HPDE6-E6E7 (cell line): ENCODE measurements around the gene DSP.

Experiments used
- DNase-seq: peaks from one replicate; pipeline ENCODE4 v3.0.0; 2011; ENCODE audit warnings: missing footprints; ENCODE audit errors: extremely low spot score

DSP gene

GRCh38 chr6:7541175-7542064 is at the start of gene DSP:
DSP (plus strand) TSS chr6:7541671; CDS start chr6:7541916, 245 bp downstream.
- DNase-seq = peak; percentile 64

- DNase-seq = no peak
These were observed 47.6 kb upstream of the DSP start for GRCh38 chr6:7493866-7494265.

GRCh38 chr6:7494638-7495037 is 46.8 kb upstream of the DSP start:
- no peak for DNase-seq

GRCh38 chr6:7496266-7496875 is 45.1 kb upstream of the DSP start:
- no peak for DNase-seq

GRCh38 chr6:7500752-7501282 is 40.7 kb upstream of the DSP start:
- no peak for DNase-seq

GRCh38 chr6:7502743-7503142 is 38.7 kb upstream of the DSP start:
- DNase-seq = no peak

- DNase-seq = no peak
These were observed 37.4 kb upstream of the DSP start for GRCh38 chr6:7504041-7504440.

- DNase-seq = peak; percentile 97
These were observed 36.2 kb upstream of the DSP start for GRCh38 chr6:7505189-7505699.

GRCh38 chr6:7507600-7507999 is 33.9 kb upstream of the DSP start:
- no peak for DNase-seq

GRCh38 chr6:7512320-7512719 is 29.2 kb upstream of the DSP start:
- DNase-seq = no peak

- no peak for DNase-seq
These were observed 27.9 kb upstream of the DSP start for GRCh38 chr6:7513529-7513928.

- no peak for DNase-seq
These were observed 26.1 kb upstream of the DSP start for GRCh38 chr6:7515363-7515762.

GRCh38 chr6:7518877-7519276 is 22.6 kb upstream of the DSP start:
- no peak for DNase-seq

GRCh38 chr6:7522873-7523272 is 18.6 kb upstream of the DSP start:
- DNase-seq = no peak

- DNase-seq = no peak
These were observed 17.5 kb upstream of the DSP start for GRCh38 chr6:7523922-7524321.

GRCh38 chr6:7526755-7527154 is 14.7 kb upstream of the DSP start:
- no peak for DNase-seq

GRCh38 chr6:7528565-7528964 is 12.9 kb upstream of the DSP start:
- DNase-seq = no peak

GRCh38 chr6:7529141-7529540 is 12.3 kb upstream of the DSP start:
- DNase-seq = no peak

GRCh38 chr6:7532232-7532631 is 9.2 kb upstream of the DSP start:
- no peak for DNase-seq

GRCh38 chr6:7532821-7533220 is 8.7 kb upstream of the DSP start:
- no peak for DNase-seq

- no peak for DNase-seq
These were observed 7.3 kb upstream of the DSP start for GRCh38 chr6:7534192-7534591.

GRCh38 chr6:7535498-7535897 is 6.0 kb upstream of the DSP start:
- DNase-seq = no peak
